Endothelial cell of umbilical vein (primary cell): ENCODE measurements around the gene TMEM191B. TPM values are rescaled to one million over a fixed set of nuclear protein-coding genes. Genes with fewer than 3 reads are reported as not detected.
"Not testable (repeated sequence)": the region's sequence is repeated elsewhere in the genome, so short reads cannot be mapped to it uniquely, and the experiment has no call there.

ENCODE experiments used
- Bru-seq: library from RNA; stranded (reverse); fragments of 400-500 nt; gene quantifications from one replicate; lab custom pipeline; 2021; lab: Mats Ljungman, UMichigan
- BruChase-seq, 2 experiments: library from RNA; stranded (reverse); fragments of 400-500 nt; gene quantifications; one replicate each; lab custom pipeline; 2021; lab: Mats Ljungman, UMichigan
- BruUV-seq: library from RNA; stranded (reverse); fragments of 400-500 nt; replicated peaks from 2 replicates; lab custom pipeline; 2021; lab: Mats Ljungman, UMichigan
- CTCF ChIA-PET: fragments of 300-600, 350-600 bp; sonication (Branson Sonifier 250); formaldehyde crosslinking; loops from one replicate; lab custom pipeline; 2021; ENCODE audit warnings: antibody characterized with exemption, inconsistent platforms; lab: Charles Lee
- POLR2A ChIA-PET: fragments of 300-600, 350-600 bp; sonication (Branson Sonifier 250); formaldehyde crosslinking; loops from one replicate; lab custom pipeline; 2021; ENCODE audit warnings: antibody characterized with exemption, inconsistent platforms; lab: Charles Lee
- DNase-seq: peaks from one replicate; pipeline ENCODE4 v3.0.0-alpha.2; 2011; ENCODE audit warnings: low read depth, low spot score
- FAIRE-seq: peaks from 2 replicates; lab custom pipeline; 2011; peaks lifted over from hg19 to GRCh38; lab: Jason Lieb, UNC
- H2AFZ ChIP-seq: 2 replicates; pipeline ENCODE4 v1.6.0; 2012; ENCODE audit warnings: low read depth, low read length, control low read depth, inconsistent platforms
- H3K27ac ChIP-seq: 2 replicates; pipeline ENCODE4 v1.5.1; 2011; ENCODE audit warnings: low read depth, mild to moderate bottlenecking, control low read depth, low read length, moderate library complexity; ENCODE audit not compliant: insufficient read depth
- H3K27me3 ChIP-seq, 2 experiments: 2 replicates each; pipeline versions ENCODE4 v1.6.0 to v1.6.1; 2011; ENCODE audit warnings: low read length in 2 of 2, mixed read lengths in 1 of 2; ENCODE audit not compliant: control insufficient read depth in 2 of 2, insufficient read depth in 2 of 2
- H3K36me3 ChIP-seq, 2 experiments: 2 replicates in 1 of 2; 3 replicates in 1 of 2; pipeline ENCODE4 v1.5.1; 2011; ENCODE audit warnings: low read length in 2 of 2, mild to moderate bottlenecking in 1 of 2, moderate library complexity in 1 of 2; ENCODE audit not compliant: control insufficient read depth in 2 of 2, insufficient read depth in 2 of 2; ENCODE audit errors: extremely low read depth in 1 of 2
- H3K4me1 ChIP-seq: 3 replicates; pipeline ENCODE4 v1.5.1; 2011; ENCODE audit warnings: mild to moderate bottlenecking, low read length; ENCODE audit not compliant: control insufficient read depth, insufficient read depth; ENCODE audit errors: extremely low read depth
- H3K4me2 ChIP-seq: 2 replicates; pipeline ENCODE4 v1.6.1; 2011; ENCODE audit warnings: low read length, control low read depth, mixed read lengths; ENCODE audit not compliant: insufficient read depth
- H3K4me3 ChIP-seq, 3 experiments: fragments of 200-600 bp in 1 of 3; sonication (generic), shearing (Covaris generic) in 1 of 3; replicated peaks in 1 of 3; 2 replicates each; pipeline ENCODE4 v1.5.1; 2011 to 2016; ENCODE audit warnings: control low read depth in 3 of 3, low read length in 3 of 3, mild to moderate bottlenecking in 2 of 3, inconsistent platforms in 1 of 3, low read depth in 1 of 3, moderate library complexity in 1 of 3; ENCODE audit not compliant: insufficient read depth in 1 of 3
- H3K79me2 ChIP-seq: 2 replicates; pipeline ENCODE4 v1.6.0; 2012; ENCODE audit warnings: low read length, inconsistent platforms; ENCODE audit not compliant: control insufficient read depth, insufficient read depth
- H3K9ac ChIP-seq: replicated peaks from 2 replicates; pipeline ENCODE3; 2011; ENCODE audit warnings: low read length, control low read depth; ENCODE audit not compliant: insufficient read depth; ENCODE audit errors: extremely low read depth
- H3K9me1 ChIP-seq: replicated peaks from 3 replicates; pipeline ENCODE4 v1.6.0; 2011; ENCODE audit warnings: mild to moderate bottlenecking, low read length; ENCODE audit not compliant: control insufficient read depth, insufficient read depth; ENCODE audit errors: extremely low read depth
- H3K9me3 ChIP-seq: replicated peaks from 2 replicates; pipeline ENCODE4 v1.5.1; 2012; ENCODE audit warnings: low read length, inconsistent platforms; ENCODE audit not compliant: control insufficient read depth, insufficient read depth
- H4K20me1 ChIP-seq: replicated peaks from 2 replicates; pipeline ENCODE3; 2011; ENCODE audit warnings: mild to moderate bottlenecking, low read length; ENCODE audit not compliant: control insufficient read depth, insufficient read depth; ENCODE audit errors: extremely low read depth
- dilution Hi-C: fragments of 300-500 bp; cut with MboI; formaldehyde crosslinking; loops from one replicate; pipeline ENCODE4 v1.15.0; 2019; ENCODE audit warnings: low sequenced_read_pairs; ENCODE audit not compliant: extremely low pct_ligation_motif_present
- intact Hi-C: fragments of 100-400 bp; cut with micrococcal nuclease; formaldehyde crosslinking; loops from one replicate; pipeline ENCODE4 v1.10.0; 2022
- long read RNA-seq: library from polyadenylated mRNA; stranded (forward); transcript quantifications from one replicate; pipeline ENCODE4 v2.0.0, GENCODE V29; 2021
- polyA minus RNA-seq, 3 experiments: library from RNA; depleted of rRNA, polyadenylated mRNA; stranded (reverse); fragments of >200 nt; gene quantifications; 1 replicate in 1 of 3; 2 replicates in 2 of 3; pipeline ENCODE4 v1.2.3, GENCODE V29; 2011
- polyA plus RNA-seq, 4 experiments: library from polyadenylated mRNA; depleted of rRNA in 3 of 4; stranded (reverse) in 3 of 4; unstranded in 1 of 4; fragments of >200 nt; gene quantifications; 2 replicates each; pipeline versions ENCODE4 v1.2.1 to v1.2.3, GENCODE V29; 2011 to 2012; ENCODE audit warnings: missing spikeins in 1 of 4
- total RNA-seq: library from RNA; stranded (reverse); gene quantifications from 2 replicates; pipeline ENCODE4 v1.2.3, GENCODE V29; 2021

Gene TMEM191B
- total RNA-seq (1.9 TPM in 1 of 2 replicates, not detected in the other), polyA plus RNA-seq (0.33 and 0.35 TPM in 2 replicates), polyA minus RNA-seq (not detected in 2 replicates), Bru-seq, nascent RNA (not detected), BruChase-seq, experiment 1, labeled RNA remaining after a 6-hour chase (percentile 21 among the genes with signal in this experiment), BruChase-seq, experiment 2, labeled RNA remaining after a 2-hour chase (percentile 28 among the genes with signal in this experiment)
- 0.17 TPM in 1 of 2 replicates, not detected in the other for polyA plus RNA-seq (2011; cell fraction: cytosol; rRNA removed)
- 0.41 and 0.52 TPM in 2 replicates for polyA plus RNA-seq (2011; cell fraction: nucleus; rRNA removed)
- not detected in 2 replicates for polyA plus RNA-seq (2012)
- not detected for polyA minus RNA-seq (2011; cell fraction: cytosol; rRNA and poly(A)+ RNA removed)
- not detected in 2 replicates for polyA minus RNA-seq (2011; cell fraction: nucleus; rRNA and poly(A)+ RNA removed)
- long read RNA-seq, partial matches to known transcripts: 7 of 8 reads
- long read RNA-seq, other reads (novel, unspliced or antisense): 1 of 8 reads

GRCh38 chr22:18527752-18528596 is at the start of gene TMEM191B:
Gene TMEM191B, plus strand, starts transcription at chr22:18527802. Its CDS starts 179 bp downstream, at chr22:18527981.
- intact Hi-C loops, H3K27ac ChIP-seq: not testable (repeated sequence)

DNA sequence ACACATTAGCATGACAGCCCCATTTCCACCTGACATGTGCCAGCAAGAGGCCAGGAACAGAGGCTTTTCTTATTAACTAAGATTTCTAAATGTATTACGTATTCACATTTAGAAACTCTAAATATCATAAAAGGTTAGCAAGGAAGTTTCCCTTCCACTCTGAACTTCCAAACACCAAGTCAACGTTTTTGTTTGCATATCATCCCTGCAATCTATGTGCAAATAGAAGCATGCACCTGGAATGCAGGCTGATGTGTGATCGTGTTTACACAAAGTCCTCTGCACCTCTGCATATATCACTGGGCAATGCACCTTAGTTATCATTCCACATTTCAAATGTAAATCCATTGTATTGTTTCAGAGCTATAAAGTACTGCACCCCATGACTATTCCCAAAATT is 31.4 kb upstream of the TMEM191B start:
- H3K9ac ChIP-seq, H3K36me3 ChIP-seq, FAIRE-seq, H3K9me3 ChIP-seq, DNase-seq, POLR2A ChIA-PET, H3K4me1 ChIP-seq, dilution Hi-C loops, H3K27me3 ChIP-seq, H3K9me1 ChIP-seq, BruUV-seq, H3K27ac ChIP-seq, H2AFZ ChIP-seq, H4K20me1 ChIP-seq, H3K4me2 ChIP-seq, CTCF ChIA-PET, intact Hi-C loops, H3K4me3 ChIP-seq, H3K79me2 ChIP-seq: not testable (repeated sequence)

More at GRCh38 chr22:18527752-18528596, at the start of gene TMEM191B:
- H4K20me1 ChIP-seq, POLR2A ChIA-PET, CTCF ChIA-PET, H3K9me3 ChIP-seq, H3K27me3 ChIP-seq, H3K36me3 ChIP-seq, FAIRE-seq, dilution Hi-C loops, BruUV-seq, H3K9me1 ChIP-seq, H3K4me2 ChIP-seq, H3K79me2 ChIP-seq, H3K9ac ChIP-seq, DNase-seq, H2AFZ ChIP-seq, H3K4me3 ChIP-seq, H3K4me1 ChIP-seq: not testable (repeated sequence)

DNA sequence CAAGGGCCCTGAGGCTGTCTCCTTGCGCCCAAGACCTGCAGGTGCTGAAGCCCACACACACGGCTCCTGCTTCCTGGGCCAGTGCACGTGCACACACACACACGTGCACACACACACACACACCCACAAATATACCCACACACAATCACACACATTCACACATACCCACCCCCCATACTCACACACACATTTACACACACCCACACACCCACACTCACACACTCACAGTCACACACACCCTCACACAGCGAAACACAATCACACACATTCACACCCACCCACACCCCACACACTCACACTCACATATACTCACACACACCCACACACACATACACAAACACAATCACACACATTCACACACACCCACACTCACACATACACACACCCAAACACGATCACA is 16.3 kb upstream of the TMEM191B start:
- H3K79me2 ChIP-seq, H3K4me1 ChIP-seq, dilution Hi-C loops, H3K4me2 ChIP-seq, H3K27me3 ChIP-seq, H3K4me3 ChIP-seq, CTCF ChIA-PET, H3K9ac ChIP-seq, H4K20me1 ChIP-seq, H3K9me1 ChIP-seq, H2AFZ ChIP-seq, H3K27ac ChIP-seq, H3K36me3 ChIP-seq, FAIRE-seq, POLR2A ChIA-PET, DNase-seq, intact Hi-C loops, H3K9me3 ChIP-seq, BruUV-seq: not testable (repeated sequence)
